WTC11 (cell line): Measurements from ENCODE around the gene ZNF567. TPM values are rescaled to one million over a fixed set of nuclear protein-coding genes. Genes with fewer than 3 reads are reported as not detected.
A peak's percentile ranks its signal among the peaks of the same experiment; 100 is the strongest.

Experiments
- ATAC-seq: fragments of 200-7000 bp; cut with Tn5 transposase; 2 replicates; pipeline ENCODE4 v1.10.0; 2021; ENCODE audit warnings: mild to moderate bottlenecking, moderate library complexity
- CTCF ChIA-PET: fragments of 300-600 bp; sonication (Branson Sonifier 250); formaldehyde crosslinking; loops from one replicate; lab custom pipeline; 2021; ENCODE audit warnings: antibody characterized with exemption; lab: Charles Lee
- POLR2A ChIA-PET: fragments of 350-600 bp; sonication (Branson Sonifier 250); formaldehyde crosslinking; loops from one replicate; lab custom pipeline; 2021; ENCODE audit warnings: antibody characterized with exemption; lab: Charles Lee
- DNase-seq: peaks from one replicate; pipeline ENCODE4 v3.0.0; 2021; ENCODE audit warnings: low spot score
- H3K27ac Mint-ChIP-seq: 2 replicates; pipeline ENCODE4 v1.8.0; 2021; ENCODE audit warnings: mixed read lengths
- H3K27me3 Mint-ChIP-seq: 2 replicates; pipeline ENCODE4 v1.8.0; 2021; ENCODE audit warnings: low read depth, mild to moderate bottlenecking, moderate library complexity, mixed read lengths
- H3K36me3 Mint-ChIP-seq: 2 replicates; pipeline ENCODE4 v1.8.0; 2021; ENCODE audit warnings: mixed read lengths
- H3K4me1 Mint-ChIP-seq: 2 replicates; pipeline ENCODE4 v1.8.0; 2022; ENCODE audit warnings: mixed read lengths
- H3K4me3 Mint-ChIP-seq: 2 replicates; pipeline ENCODE4 v1.8.0; 2021; ENCODE audit warnings: mild to moderate bottlenecking, moderate library complexity, mixed read lengths
- H3K9me3 Mint-ChIP-seq: 2 replicates; pipeline ENCODE4 v1.8.0; 2021; ENCODE audit warnings: mixed read lengths
- AFF4 ChIP-seq: sonication (generic); formaldehyde crosslinking; IDR thresholded peaks from 2 replicates; pipeline ENCODE4 v1.8.1; 2023; ENCODE audit warnings: mild to moderate bottlenecking, missing genetic modification reagents, borderline replicate concordance
- AR ChIP-seq: fragments of 250-450 bp; sonication (Bioruptor Pico); IDR thresholded peaks from 2 replicates; pipeline ENCODE4 v1.9.0; 2021; ENCODE audit warnings: mild to moderate bottlenecking
- ATF2 ChIP-seq: sonication (generic); formaldehyde crosslinking; IDR thresholded peaks from 2 replicates; pipeline ENCODE4 v1.8.1; 2022; ENCODE audit warnings: low read depth, missing genetic modification reagents, borderline replicate concordance
- CREM ChIP-seq: sonication (generic); formaldehyde crosslinking; IDR thresholded peaks from 2 replicates; pipeline ENCODE4 v1.8.1; 2022; ENCODE audit warnings: mild to moderate bottlenecking, missing genetic modification reagents, moderate library complexity
- E2F5 ChIP-seq: sonication (generic); formaldehyde crosslinking; IDR thresholded peaks from 2 replicates; pipeline ENCODE4 v1.8.1; 2022; ENCODE audit warnings: mild to moderate bottlenecking, moderate library complexity, missing genetic modification reagents
- EMX1 ChIP-seq: fragments of 250-450 bp; sonication (Bioruptor Pico); IDR thresholded peaks from 2 replicates; pipeline ENCODE4 v1.8.0; 2021; ENCODE audit warnings: mild to moderate bottlenecking
- FOXP4 ChIP-seq: sonication (generic); formaldehyde crosslinking; IDR thresholded peaks from 2 replicates; pipeline ENCODE4 v1.8.0; 2022; ENCODE audit warnings: mild to moderate bottlenecking, missing genetic modification reagents
- IRF1 ChIP-seq: sonication (generic); formaldehyde crosslinking; IDR thresholded peaks from 2 replicates; pipeline ENCODE4 v1.8.0; 2023; ENCODE audit warnings: missing genetic modification reagents
- JUN ChIP-seq: sonication (generic); formaldehyde crosslinking; IDR thresholded peaks from 2 replicates; pipeline ENCODE4 v1.8.0; 2023; ENCODE audit warnings: mild to moderate bottlenecking, missing genetic modification reagents
- MAX ChIP-seq: sonication (generic); formaldehyde crosslinking; IDR thresholded peaks from 2 replicates; pipeline ENCODE4 v1.8.0; 2022; ENCODE audit warnings: mild to moderate bottlenecking, missing genetic modification reagents
- NR1H2 ChIP-seq: sonication (generic); formaldehyde crosslinking; IDR thresholded peaks from 2 replicates; pipeline ENCODE4 v1.9.0; 2021; ENCODE audit warnings: mild to moderate bottlenecking, moderate library complexity, missing genetic modification reagents
- NR2C2 ChIP-seq: sonication (generic); formaldehyde crosslinking; IDR thresholded peaks from 2 replicates; pipeline ENCODE4 v1.8.0; 2022; ENCODE audit warnings: mild to moderate bottlenecking, missing genetic modification reagents
- PRRX2 ChIP-seq: fragments of 250-450 bp; sonication (Bioruptor Pico); IDR thresholded peaks from 2 replicates; pipeline ENCODE4 v1.8.0; 2021; ENCODE audit warnings: mild to moderate bottlenecking
- SMAD3 ChIP-seq: sonication (generic); formaldehyde crosslinking; IDR thresholded peaks from 2 replicates; pipeline ENCODE4 v1.8.0; 2022; ENCODE audit warnings: missing genetic modification reagents, mild to moderate bottlenecking, borderline replicate concordance
- USF1 ChIP-seq: sonication (generic); formaldehyde crosslinking; IDR thresholded peaks from 2 replicates; pipeline ENCODE4 v1.8.0; 2022; ENCODE audit warnings: mild to moderate bottlenecking, missing genetic modification reagents
- ZBTB21 ChIP-seq: sonication (generic); formaldehyde crosslinking; IDR thresholded peaks from 2 replicates; pipeline ENCODE4 v1.8.1; 2023; ENCODE audit warnings: mild to moderate bottlenecking, missing genetic modification reagents, borderline replicate concordance
- ZNF138 ChIP-seq: sonication (generic); formaldehyde crosslinking; conservative IDR thresholded peaks from 2 replicates; pipeline ENCODE4 v1.8.1; 2022; ENCODE audit warnings: mild to moderate bottlenecking, moderate library complexity, missing genetic modification reagents
- ZNF281 ChIP-seq: sonication (generic); formaldehyde crosslinking; IDR thresholded peaks from 2 replicates; pipeline ENCODE4 v1.8.0; 2023; ENCODE audit warnings: mild to moderate bottlenecking, missing genetic modification reagents
- ZNF317 ChIP-seq: sonication (generic); formaldehyde crosslinking; IDR thresholded peaks from 2 replicates; pipeline ENCODE4 v1.8.1; 2023; ENCODE audit warnings: low read depth, mild to moderate bottlenecking, moderate library complexity, missing genetic modification reagents, borderline replicate concordance
- ZNF396 ChIP-seq: fragments of 250-450 bp; sonication (Bioruptor Pico); IDR thresholded peaks from 2 replicates; pipeline ENCODE4 v1.8.0; 2021; ENCODE audit warnings: mild to moderate bottlenecking, moderate library complexity, borderline replicate concordance
- ZNF671 ChIP-seq: fragments of 250-450 bp; sonication (Bioruptor Pico); IDR thresholded peaks from 2 replicates; pipeline ENCODE4 v1.8.0; 2021; ENCODE audit warnings: mild to moderate bottlenecking
- total RNA-seq: library from RNA; stranded (reverse); gene quantifications from 3 replicates; pipeline ENCODE4 v1.2.3, GENCODE V29; 2021

The ZNF567 gene
- total RNA-seq, 1 experiment from 2014 or later, result 10.2 TPM

- TF ChIP-seq ZBTB21 (CRISPR knock-in tag) (no peak), CREM (no peak), ZNF671 (CRISPR knock-in tag) (no peak)
Observed at GRCh38 chr19:36707134-36707533, 19.7 kb downstream of the ZNF567 start (continued).

- ChIA-PET POLR2A (interaction anchor here (0.6 kb wide), 2 partner anchors 22 to 56 kb away, joined by 5 to 6 read pairs; no protein-coding TSS in a partner anchor), CTCF (no interaction called here)
- peaks cover 21% of the 10 kb centered on the region for H3K4me1 Mint-ChIP-seq
- ATAC-seq (peak; percentile 76), DNase-seq (no peak)
- TF ChIP-seq IRF1 (no peak), ATF2 (no peak), FOXP4 (no peak), EMX1 (CRISPR knock-in tag) (no peak), E2F5 (no peak), MAX (CRISPR knock-in tag) (no peak), USF1 (CRISPR knock-in tag) (no peak), NR1H2 (CRISPR knock-in tag) (no peak), CREM (no peak), PRRX2 (CRISPR knock-in tag) (no peak), SMAD3 (CRISPR knock-in tag) (no peak), ZNF138 (CRISPR knock-in tag) (no peak), NR2C2 (CRISPR knock-in tag) (no peak), AR (CRISPR knock-in tag) (no peak), ZNF396 (CRISPR knock-in tag) (no peak), ZNF317 (no peak), AFF4 (CRISPR knock-in tag) (no peak), JUN (no peak), ZNF281 (CRISPR knock-in tag) (no peak)
- peaks cover 96% of the 10 kb centered on the region for H3K36me3 Mint-ChIP-seq
- peaks cover 79% of the 10 kb centered on the region for H3K9me3 Mint-ChIP-seq
- no peaks in the 10 kb centered on the region for H3K27me3 Mint-ChIP-seq
- no peak overlapping the region for H3K4me3 Mint-ChIP-seq
- H3K27ac Mint-ChIP-seq, result no peak overlapping the region
Observed at GRCh38 chr19:36709423-36709822, 22.0 kb downstream of the ZNF567 start.
